ENCODE results near the gene ORC4.
A peak's percentile ranks its signal among the peaks of the same experiment; 100 is the strongest.

The ORC4 gene

DNA sequence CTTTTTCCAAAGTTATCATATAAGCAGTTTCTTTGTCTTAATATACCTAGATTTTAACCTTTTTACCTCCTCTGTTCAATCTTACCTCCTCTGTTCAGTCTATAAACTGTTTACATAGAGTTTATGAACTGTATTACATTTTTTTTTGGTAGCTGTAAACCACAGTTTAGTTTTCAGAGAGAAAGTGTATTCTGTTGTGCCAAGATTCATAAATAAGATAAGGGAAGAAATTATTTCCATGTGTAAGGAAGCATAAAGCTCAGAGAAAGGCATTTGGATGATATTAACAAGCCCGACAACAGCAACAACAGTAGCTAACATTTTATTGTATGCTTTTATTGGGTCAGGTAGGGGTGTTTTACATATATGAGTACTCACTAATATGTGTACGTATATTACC lies 104.5 kb downstream of the ORC4 start:
- Histone ChIP-seq H3K4me3 (ENCODE audit: low read depth, low read length) (no peak overlapping the region), H3K27ac (no peak overlapping the region), H3K36me3 (replicated peaks) (no peaks in the 10 kb centered on the region), H3K27me3 (replicated peaks) (no peaks in the 10 kb centered on the region)
- TF ChIP-seq, protein P1, sequence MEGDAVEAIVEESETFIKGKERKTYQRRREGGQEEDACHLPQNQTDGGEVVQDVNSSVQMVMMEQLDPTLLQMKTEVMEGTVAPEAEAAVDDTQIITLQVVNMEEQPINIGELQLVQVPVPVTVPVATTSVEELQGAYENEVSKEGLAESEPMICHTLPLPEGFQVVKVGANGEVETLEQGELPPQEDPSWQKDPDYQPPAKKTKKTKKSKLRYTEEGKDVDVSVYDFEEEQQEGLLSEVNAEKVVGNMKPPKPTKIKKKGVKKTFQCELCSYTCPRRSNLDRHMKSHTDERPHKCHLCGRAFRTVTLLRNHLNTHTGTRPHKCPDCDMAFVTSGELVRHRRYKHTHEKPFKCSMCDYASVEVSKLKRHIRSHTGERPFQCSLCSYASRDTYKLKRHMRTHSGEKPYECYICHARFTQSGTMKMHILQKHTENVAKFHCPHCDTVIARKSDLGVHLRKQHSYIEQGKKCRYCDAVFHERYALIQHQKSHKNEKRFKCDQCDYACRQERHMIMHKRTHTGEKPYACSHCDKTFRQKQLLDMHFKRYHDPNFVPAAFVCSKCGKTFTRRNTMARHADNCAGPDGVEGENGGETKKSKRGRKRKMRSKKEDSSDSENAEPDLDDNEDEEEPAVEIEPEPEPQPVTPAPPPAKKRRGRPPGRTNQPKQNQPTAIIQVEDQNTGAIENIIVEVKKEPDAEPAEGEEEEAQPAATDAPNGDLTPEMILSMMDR (IDR thresholded peaks at IDR 0.05; ENCODE audit: low read depth, low read length, missing control alignments) = no peak
- DNase-seq = no peak
- in situ Hi-C loops (cut with HindIII; ENCODE audit: low pct_ligation_motif_present, low sequenced_read_pairs) = no loop called here

DNA sequence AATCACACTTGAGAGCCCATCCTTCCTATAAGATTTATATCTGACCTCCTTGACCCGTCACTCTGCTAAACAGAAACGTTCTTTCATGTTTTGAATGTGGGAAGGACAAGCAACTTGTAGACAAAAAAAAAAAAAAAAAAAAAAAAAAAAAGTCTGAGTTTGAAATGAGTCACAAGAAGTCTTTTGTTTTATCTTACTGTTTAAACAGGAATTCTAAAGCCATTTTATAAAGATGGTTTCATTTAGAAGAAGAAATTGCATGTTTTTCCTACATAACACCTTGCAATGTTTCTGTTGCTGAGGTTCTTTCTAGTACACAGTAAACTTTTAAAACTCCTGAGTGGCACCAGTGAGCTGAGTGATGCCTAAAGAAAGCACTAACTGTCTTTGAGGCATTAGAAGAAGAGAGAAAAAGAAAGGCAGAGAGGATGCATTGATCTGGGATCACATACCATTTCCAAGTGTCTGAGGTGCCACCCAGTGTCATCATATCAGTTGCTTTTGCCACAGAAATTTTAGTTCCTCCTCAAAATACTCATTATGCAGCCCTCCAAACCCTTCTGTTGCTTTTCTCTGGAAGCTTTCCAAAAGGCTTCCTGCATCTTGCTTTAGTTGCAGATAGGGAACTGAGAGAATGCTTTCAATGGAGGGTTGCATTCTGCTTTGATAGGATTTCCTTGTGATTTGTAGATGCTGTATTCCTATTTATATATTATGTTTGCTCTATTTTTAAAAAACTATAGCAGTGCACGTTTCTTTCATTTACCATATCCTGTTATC lies 106.6 kb downstream of the ORC4 start:
- no peak for DNase-seq
- no peaks in the 10 kb centered on the region for H3K27me3 ChIP-seq (replicated peaks)
- no peaks in the 10 kb centered on the region for H3K36me3 ChIP-seq (replicated peaks)
- no peak overlapping the region for H3K4me3 ChIP-seq (ENCODE audit: low read depth, low read length)
- no peak overlapping the region for H3K27ac ChIP-seq
- TF ChIP-seq, protein P1 (IDR thresholded peaks at IDR 0.05; ENCODE audit: low read depth, low read length, missing control alignments) = no peak
- in situ Hi-C loops (cut with HindIII; ENCODE audit: low pct_ligation_motif_present, low sequenced_read_pairs) = no loop called here

DNA sequence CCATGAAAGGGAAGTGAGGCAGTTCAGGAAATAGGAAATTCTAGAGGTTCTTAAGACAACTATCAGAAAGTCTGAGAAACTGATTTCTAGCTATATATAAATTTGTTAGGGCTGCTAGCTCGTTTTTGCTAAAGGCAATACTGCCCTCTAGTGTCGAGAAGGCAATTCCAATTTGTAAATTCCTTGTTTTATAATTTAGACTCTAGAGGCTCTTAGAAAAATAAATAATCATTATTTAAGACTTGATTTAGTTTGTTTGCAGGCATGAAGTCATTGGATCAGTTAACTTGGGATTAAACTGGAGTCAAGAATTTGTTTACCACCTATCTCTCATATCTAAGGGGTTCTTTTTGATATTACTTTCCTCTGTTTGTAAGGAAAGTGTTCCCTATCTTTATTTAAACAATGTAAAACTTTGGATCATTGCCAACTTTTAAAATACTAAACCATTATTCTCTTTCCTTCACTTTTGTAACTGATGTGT lies 109.5 kb downstream of the ORC4 start:
- no peaks in the 10 kb centered on the region for H3K27me3 ChIP-seq (replicated peaks)
- in situ Hi-C loops (cut with HindIII; ENCODE audit: low pct_ligation_motif_present, low sequenced_read_pairs) = no loop called here
- no peak overlapping the region for H3K27ac ChIP-seq
- H3K4me3 ChIP-seq (ENCODE audit: low read depth, low read length) = no peak overlapping the region
- no peaks in the 10 kb centered on the region for H3K36me3 ChIP-seq (replicated peaks)
- TF ChIP-seq, protein P1 (IDR thresholded peaks at IDR 0.05; ENCODE audit: low read depth, low read length, missing control alignments) = peak; percentile 67
- DNase-seq = peak; percentile 54

DNA sequence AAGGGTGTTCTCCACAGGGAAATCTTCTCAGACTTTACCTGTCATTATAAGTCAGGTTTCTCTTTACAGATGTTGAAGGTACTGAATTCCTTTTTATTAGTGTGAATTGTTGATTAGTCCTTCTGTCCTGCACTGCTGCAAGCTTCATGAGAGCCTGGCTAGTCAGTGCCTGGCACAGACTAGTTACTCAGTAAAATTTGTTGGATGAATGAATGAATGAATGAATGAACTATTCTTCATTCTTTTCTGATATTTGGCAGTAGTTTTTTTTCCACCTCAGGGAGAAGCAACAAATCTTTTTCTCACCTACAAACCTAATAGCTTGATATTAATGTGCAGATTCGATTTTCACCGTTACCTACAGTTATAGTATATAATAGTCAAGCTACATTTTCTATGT lies 111.4 kb downstream of the ORC4 start:
- H3K4me3 ChIP-seq (ENCODE audit: low read depth, low read length) = no peak overlapping the region
- H3K36me3 ChIP-seq (replicated peaks) = no peaks in the 10 kb centered on the region
- in situ Hi-C loops (cut with HindIII; ENCODE audit: low pct_ligation_motif_present, low sequenced_read_pairs) = no loop called here
- H3K27me3 ChIP-seq (replicated peaks) = no peaks in the 10 kb centered on the region
- no peak overlapping the region for H3K27ac ChIP-seq
- DNase-seq = no peak
- TF ChIP-seq, protein P1 (IDR thresholded peaks at IDR 0.05; ENCODE audit: low read depth, low read length, missing control alignments) = no peak

DNA sequence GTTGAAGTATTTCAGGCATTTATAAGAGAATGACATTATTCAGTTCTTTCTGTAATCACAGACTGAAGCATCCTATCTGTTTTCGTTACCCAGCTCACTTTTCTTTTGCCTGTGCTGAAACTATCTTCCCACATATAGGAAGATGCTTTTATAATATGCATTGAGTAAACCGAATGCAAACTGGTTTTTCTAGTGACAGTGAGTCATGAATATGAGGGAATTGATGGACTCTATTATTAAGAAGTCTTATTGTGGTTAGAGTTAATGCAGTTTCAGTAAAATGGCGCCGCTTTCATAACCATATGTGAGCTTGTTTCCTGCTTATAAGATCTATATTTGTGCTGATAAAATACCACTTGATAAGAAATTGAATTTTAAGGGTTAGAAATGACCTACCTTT lies 116.5 kb downstream of the ORC4 start:
- in situ Hi-C loops (cut with HindIII; ENCODE audit: low pct_ligation_motif_present, low sequenced_read_pairs) = no loop called here
- H3K36me3 ChIP-seq (replicated peaks) = no peaks in the 10 kb centered on the region
- no peak overlapping the region for H3K27ac ChIP-seq
- no peaks in the 10 kb centered on the region for H3K27me3 ChIP-seq (replicated peaks)
- TF ChIP-seq, protein P1 (IDR thresholded peaks at IDR 0.05; ENCODE audit: low read depth, low read length, missing control alignments) = no peak
- DNase-seq = no peak
- no peak overlapping the region for H3K4me3 ChIP-seq (ENCODE audit: low read depth, low read length)

DNA sequence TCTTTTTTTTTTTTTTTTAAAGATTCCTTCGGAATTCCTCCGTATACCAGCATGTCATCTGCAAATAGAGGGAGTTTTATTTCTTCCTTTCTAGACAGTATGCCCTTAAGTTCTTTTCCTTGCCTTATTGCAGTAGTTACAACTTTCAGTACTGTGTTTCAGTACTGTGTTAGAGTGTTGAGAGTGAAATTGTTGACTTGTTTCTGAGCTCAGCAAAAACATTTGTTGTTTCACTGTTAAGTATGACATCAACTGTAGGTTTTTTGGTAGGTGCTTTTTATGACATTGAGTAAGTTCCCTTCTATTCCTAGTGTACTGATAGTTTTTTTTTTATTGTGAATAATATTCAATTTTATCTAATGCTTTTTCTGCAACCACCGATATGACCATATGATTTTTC lies 131.9 kb downstream of the ORC4 start:
- H3K4me3 ChIP-seq (ENCODE audit: low read depth, low read length) = no peak overlapping the region
- TF ChIP-seq, protein P1 (IDR thresholded peaks at IDR 0.05; ENCODE audit: low read depth, low read length, missing control alignments) = no peak
- H3K36me3 ChIP-seq (replicated peaks) = no peaks in the 10 kb centered on the region
- in situ Hi-C loops (cut with HindIII; ENCODE audit: low pct_ligation_motif_present, low sequenced_read_pairs) = no loop called here
- H3K27ac ChIP-seq = no peak overlapping the region
- DNase-seq = no peak
- H3K27me3 ChIP-seq (replicated peaks) = no peaks in the 10 kb centered on the region

Data from brain microvascular endothelial cell (primary cell).